Brain microvascular endothelial cell (primary cell): ENCODE results near the gene FEM1C.

Source experiments
- DNase-seq: peaks from one replicate; pipeline ENCODE4 v3.0.0-alpha.2; 2020
- H3K27ac ChIP-seq: fragments of 250-450 bp; sonication (Bioruptor Pico); 2 replicates; pipeline ENCODE4 v1.5.1; 2020; ENCODE audit warnings: mild to moderate bottlenecking, moderate library complexity
- H3K27me3 ChIP-seq: fragments of 250-450 bp; sonication (Bioruptor Pico); replicated peaks from 2 replicates; pipeline ENCODE4 v1.5.1; 2020; ENCODE audit warnings: mild to moderate bottlenecking
- H3K36me3 ChIP-seq: fragments of 250-450 bp; sonication (Bioruptor Pico); replicated peaks from 2 replicates; pipeline ENCODE4 v1.5.1; 2020; ENCODE audit warnings: mild to moderate bottlenecking
- H3K4me3 ChIP-seq: 2 replicates; pipeline ENCODE4 v1.5.1; 2011; ENCODE audit warnings: low read depth, mild to moderate bottlenecking, control low read depth, low read length, moderate library complexity
- in situ Hi-C: cut with HindIII; loops from 2 replicates; pipeline ENCODE4 v1.10.0; 2017; ENCODE audit warnings: low sequenced_read_pairs, low pct_ligation_motif_present
- TF ChIP-seq, protein P1 (sequence below): IDR thresholded peaks from 2 replicates; pipeline ENCODE4 v1.5.1; 2011; ENCODE audit warnings: low read depth, mild to moderate bottlenecking, moderate library complexity, low read length, control low read depth, inconsistent platforms; ENCODE audit errors: missing control alignments

The FEM1C gene

DNA sequence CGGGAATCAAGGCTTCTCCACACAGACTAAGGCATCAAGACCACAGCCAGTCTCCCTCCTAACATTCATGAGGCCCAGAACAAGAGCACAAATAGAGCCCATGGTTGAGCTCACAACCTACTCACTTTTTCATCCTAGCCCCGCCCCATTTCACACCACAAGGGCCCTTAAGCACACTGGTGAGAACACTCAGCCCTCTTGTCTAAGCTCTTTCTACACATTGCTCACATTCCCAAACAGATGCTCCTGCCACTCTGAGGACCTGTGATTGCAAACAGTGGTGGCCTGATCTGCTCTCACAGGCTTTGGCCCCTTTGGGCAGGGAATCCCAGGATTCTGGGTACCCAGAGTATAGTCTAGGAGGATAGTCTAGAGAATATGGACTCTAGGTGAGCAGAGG is 54.0 kb downstream of the FEM1C start:
- TF ChIP-seq, protein P1, sequence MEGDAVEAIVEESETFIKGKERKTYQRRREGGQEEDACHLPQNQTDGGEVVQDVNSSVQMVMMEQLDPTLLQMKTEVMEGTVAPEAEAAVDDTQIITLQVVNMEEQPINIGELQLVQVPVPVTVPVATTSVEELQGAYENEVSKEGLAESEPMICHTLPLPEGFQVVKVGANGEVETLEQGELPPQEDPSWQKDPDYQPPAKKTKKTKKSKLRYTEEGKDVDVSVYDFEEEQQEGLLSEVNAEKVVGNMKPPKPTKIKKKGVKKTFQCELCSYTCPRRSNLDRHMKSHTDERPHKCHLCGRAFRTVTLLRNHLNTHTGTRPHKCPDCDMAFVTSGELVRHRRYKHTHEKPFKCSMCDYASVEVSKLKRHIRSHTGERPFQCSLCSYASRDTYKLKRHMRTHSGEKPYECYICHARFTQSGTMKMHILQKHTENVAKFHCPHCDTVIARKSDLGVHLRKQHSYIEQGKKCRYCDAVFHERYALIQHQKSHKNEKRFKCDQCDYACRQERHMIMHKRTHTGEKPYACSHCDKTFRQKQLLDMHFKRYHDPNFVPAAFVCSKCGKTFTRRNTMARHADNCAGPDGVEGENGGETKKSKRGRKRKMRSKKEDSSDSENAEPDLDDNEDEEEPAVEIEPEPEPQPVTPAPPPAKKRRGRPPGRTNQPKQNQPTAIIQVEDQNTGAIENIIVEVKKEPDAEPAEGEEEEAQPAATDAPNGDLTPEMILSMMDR = no peak
- DNase-seq = no peak
- H3K27ac ChIP-seq = no peak overlapping the region
- H3K36me3 ChIP-seq = no peaks in the 10 kb centered on the region
- H3K4me3 ChIP-seq = no peak overlapping the region
- no peaks in the 10 kb centered on the region for H3K27me3 ChIP-seq
- in situ Hi-C loops = no loop called here

DNA sequence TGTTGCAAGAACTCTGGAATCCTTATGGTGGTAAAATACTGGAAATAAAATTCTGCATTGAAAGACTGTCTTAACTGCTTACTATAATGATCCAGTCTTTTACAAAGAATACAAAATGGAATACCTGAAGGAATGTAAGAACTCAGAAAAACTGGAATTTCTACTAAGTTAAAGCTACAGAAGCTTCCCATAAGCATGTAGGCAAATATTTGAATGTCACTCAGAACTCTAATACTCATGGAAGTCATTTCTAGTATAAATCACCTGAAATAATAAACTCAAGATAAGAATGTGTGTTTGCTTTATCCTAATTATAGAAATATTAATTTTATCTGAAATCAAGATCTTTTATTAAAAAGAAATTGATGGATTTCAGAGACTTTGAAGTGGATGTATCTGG is 54.8 kb downstream of the FEM1C start:
- Histone ChIP-seq H3K27ac (no peak overlapping the region), H3K36me3 (no peaks in the 10 kb centered on the region), H3K4me3 (no peak overlapping the region), H3K27me3 (no peaks in the 10 kb centered on the region)
- DNase-seq = no peak
- in situ Hi-C loops = no loop called here
- TF ChIP-seq, protein P1 = no peak

DNA sequence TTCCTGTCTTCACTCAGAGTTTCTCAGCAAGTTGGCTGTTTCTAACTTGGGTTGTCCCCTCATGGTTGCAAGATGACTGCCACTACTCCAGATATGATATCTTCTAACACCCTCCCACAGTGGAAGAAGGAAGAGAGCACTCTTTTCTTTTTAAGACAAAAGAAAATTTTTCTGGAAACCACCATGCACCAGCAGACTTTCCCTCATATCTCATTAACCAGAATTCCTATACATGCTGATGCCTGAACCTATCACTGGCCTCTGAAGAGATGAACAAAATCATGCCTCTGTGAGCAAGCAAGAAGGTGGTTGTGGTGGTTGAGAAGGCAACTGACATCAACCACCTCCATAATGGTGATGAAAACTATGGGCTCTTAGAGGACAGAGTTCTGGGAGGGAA is 56.8 kb downstream of the FEM1C start:
- Histone ChIP-seq H3K27me3 (no peaks in the 10 kb centered on the region), H3K27ac (no peak overlapping the region), H3K4me3 (no peak overlapping the region), H3K36me3 (no peaks in the 10 kb centered on the region)
- TF ChIP-seq, protein P1 = no peak
- in situ Hi-C loops = no loop called here
- DNase-seq = no peak

DNA sequence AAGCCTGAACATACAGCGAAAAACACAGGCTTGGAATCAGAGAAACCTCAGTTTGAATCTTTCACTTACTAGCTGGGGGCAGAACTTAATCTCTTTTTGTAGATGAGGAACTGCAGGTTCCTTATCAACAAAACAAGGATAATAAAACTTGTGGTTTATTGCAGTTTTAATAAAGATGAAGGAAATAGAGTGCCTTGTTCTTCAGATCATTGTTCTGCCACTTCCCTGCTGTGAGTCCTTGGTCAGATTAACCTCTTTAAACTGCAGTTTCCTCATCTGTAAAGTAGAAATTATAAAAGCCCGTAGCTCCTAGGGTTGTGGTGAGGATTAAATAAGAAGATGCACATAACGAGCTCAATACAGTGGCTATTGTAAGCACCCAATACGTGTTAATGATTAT is 57.4 kb downstream of the FEM1C start:
- H3K4me3 ChIP-seq = no peak overlapping the region
- in situ Hi-C loops = no loop called here
- H3K27me3 ChIP-seq = no peaks in the 10 kb centered on the region
- H3K27ac ChIP-seq = no peak overlapping the region
- TF ChIP-seq, protein P1 = no peak
- no peaks in the 10 kb centered on the region for H3K36me3 ChIP-seq
- no peak for DNase-seq

DNA sequence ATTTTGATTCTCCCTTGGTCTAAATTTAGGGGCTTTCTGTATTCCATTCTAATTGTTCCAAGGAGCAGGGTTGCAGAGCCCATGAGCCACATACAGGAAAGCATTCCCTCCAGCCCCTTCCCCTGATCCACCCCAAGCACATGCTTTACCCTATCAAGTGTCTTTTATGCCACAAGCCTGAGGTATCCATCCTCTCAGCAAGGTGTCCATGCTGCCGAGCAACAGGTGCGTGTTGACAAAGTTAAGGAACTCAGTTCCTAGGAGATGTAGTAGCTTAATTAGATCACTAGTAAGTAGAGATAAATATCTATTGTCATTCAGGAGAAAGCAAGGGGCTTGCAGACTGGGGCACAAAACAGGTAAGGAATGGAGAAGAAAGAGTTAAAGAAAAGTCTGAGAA is 57.8 kb downstream of the FEM1C start:
- no peak for DNase-seq
- TF ChIP-seq, protein P1 = no peak
- H3K27me3 ChIP-seq = no peaks in the 10 kb centered on the region
- no peak overlapping the region for H3K4me3 ChIP-seq
- H3K27ac ChIP-seq = no peak overlapping the region
- H3K36me3 ChIP-seq = no peaks in the 10 kb centered on the region
- in situ Hi-C loops = no loop called here

DNA sequence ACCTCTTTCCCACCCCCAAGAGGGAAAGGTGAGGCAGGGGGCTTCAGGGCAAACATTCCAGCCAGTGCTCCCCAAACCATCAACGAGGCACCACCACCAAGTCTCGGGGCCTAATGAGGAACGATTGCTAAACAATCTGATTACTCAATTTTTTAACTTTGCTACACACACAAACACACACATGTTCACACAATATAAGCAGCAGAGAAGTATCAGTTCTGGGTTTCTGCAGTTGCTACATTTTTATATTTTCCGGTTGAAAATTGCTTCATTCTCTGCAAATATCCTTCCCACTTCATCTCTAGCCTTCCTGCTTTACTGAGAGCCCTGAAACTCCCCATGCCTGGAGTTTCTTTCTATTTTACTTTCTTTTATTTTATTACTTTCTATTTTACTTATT is 60.2 kb downstream of the FEM1C start:
- H3K4me3 ChIP-seq = no peak overlapping the region
- DNase-seq = no peak
- H3K27me3 ChIP-seq = no peaks in the 10 kb centered on the region
- in situ Hi-C loops = no loop called here
- H3K36me3 ChIP-seq = no peaks in the 10 kb centered on the region
- TF ChIP-seq, protein P1 = no peak
- H3K27ac ChIP-seq = no peak overlapping the region
